ENCODE results near the gene OR4F6.

The OR4F6 gene

DNA sequence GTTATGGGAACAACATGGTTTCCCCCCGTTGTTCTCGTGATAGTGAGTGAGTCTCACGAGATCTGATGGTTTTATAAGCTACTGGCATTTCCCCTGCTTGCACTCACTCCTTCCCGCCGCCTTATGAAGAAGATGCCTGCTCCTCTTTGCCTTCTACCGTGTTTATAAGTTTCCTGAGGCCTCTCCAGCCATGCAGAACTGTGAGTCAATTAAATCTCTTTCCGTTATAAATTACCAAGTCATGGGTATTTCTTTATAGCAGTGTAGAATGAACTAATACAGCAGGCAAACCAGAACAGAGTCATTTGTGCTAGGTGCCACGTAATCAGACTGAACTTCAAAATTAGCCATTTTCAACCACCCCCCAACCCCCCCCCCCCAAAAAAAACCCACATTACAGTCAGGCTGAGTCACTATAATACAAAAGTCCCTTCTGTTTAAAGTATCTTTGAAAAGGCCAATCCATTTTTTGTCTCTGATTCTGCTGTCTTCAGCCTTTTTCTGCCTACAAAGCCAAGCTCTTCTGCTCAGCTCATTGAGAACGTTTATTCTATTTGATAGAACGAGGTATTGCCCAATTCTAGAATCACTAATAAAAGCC is 4.1 kb downstream of the OR4F6 start:
- Histone ChIP-seq H3K9me3 (ENCODE audit: control insufficient read depth, low read length) (no peaks in the 10 kb centered on the region), H3K4me1 (ENCODE audit: control insufficient read depth, insufficient read depth, low read length) (no peaks in the 10 kb centered on the region), H3K36me3 (ENCODE audit: control insufficient read depth, insufficient read depth, low read length) (no peaks in the 10 kb centered on the region), H3K4me3 (ENCODE audit: low read length) (no peak overlapping the region), H3K27me3 (ENCODE audit: control insufficient read depth, insufficient read depth, low read length) (no peaks in the 10 kb centered on the region), H3K9ac (ENCODE audit: low read length) (no peak overlapping the region)

DNA sequence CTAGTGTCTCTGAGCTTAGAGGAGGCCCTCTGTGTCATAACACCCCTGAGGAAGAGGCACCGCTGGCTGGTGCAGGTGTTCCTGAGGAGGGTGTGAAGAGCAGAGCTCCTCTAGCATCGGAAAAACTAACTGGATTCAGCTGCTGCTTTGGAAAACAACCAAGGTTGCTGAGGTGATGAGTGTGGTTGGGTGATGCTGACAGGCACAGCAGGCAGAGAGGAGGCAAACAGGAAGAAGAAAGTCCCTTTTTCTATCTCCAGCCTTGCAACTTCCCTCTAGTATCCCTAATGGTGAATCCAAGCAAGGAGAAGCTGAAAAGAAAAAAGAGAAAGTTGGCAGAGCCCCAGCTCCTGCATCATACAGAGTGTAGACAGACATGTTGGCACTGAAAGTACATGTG is 4.9 kb downstream of the OR4F6 start:
- H3K9me3 ChIP-seq (ENCODE audit: control insufficient read depth, low read length), result no peaks in the 10 kb centered on the region
- no peak overlapping the region for H3K4me3 ChIP-seq (ENCODE audit: low read length)
- no peaks in the 10 kb centered on the region for H3K4me1 ChIP-seq (ENCODE audit: control insufficient read depth, insufficient read depth, low read length)
- H3K36me3 ChIP-seq (ENCODE audit: control insufficient read depth, insufficient read depth, low read length), result no peaks in the 10 kb centered on the region
- H3K27me3 ChIP-seq (ENCODE audit: control insufficient read depth, insufficient read depth, low read length), result no peaks in the 10 kb centered on the region
- no peak overlapping the region for H3K9ac ChIP-seq (ENCODE audit: low read length)

DNA sequence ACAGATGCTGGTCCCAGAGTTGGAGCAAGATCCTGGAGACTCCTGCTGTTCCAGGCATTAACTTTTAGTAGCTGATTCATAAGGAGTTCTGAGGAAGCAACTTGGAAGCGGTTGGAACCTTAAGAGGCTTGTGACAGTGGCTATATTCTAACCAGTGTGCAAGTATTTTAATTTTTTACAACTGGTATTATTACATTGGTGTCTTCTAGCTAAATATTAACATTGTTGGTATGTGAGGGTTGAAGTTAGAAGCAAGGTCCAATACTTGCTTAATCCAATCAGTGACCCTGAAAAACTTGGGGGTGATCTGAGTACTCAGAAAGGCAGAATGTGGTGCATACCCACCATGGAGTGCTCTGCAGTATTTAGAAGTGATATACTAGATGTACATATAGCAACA is 7.1 kb downstream of the OR4F6 start:
- Histone ChIP-seq H3K27me3 (ENCODE audit: control insufficient read depth, insufficient read depth, low read length) (no peaks in the 10 kb centered on the region), H3K36me3 (ENCODE audit: control insufficient read depth, insufficient read depth, low read length) (no peaks in the 10 kb centered on the region), H3K9ac (ENCODE audit: low read length) (no peak overlapping the region), H3K4me1 (ENCODE audit: control insufficient read depth, insufficient read depth, low read length) (no peaks in the 10 kb centered on the region), H3K9me3 (ENCODE audit: control insufficient read depth, low read length) (no peaks in the 10 kb centered on the region), H3K4me3 (ENCODE audit: low read length) (no peak overlapping the region)

DNA sequence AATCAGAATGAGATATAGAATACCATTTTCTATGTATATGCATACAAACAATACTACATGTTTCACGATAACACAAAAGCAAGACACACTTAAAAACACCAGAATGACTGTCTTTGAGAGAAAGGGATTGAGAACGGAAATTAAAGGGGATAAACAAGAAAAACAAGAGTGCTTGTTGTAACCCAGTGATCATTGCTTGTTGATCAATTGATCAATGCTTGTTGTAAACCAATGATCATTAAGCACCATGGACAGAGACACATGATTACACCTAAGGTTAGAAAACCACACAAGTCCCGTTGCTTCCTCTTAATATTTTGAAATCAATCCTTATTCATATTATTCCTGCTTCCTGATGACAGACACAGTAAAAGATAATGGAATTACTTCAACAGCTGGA is 7.6 kb downstream of the OR4F6 start:
- no peaks in the 10 kb centered on the region for H3K4me1 ChIP-seq (ENCODE audit: control insufficient read depth, insufficient read depth, low read length)
- H3K36me3 ChIP-seq (ENCODE audit: control insufficient read depth, insufficient read depth, low read length), result no peaks in the 10 kb centered on the region
- H3K4me3 ChIP-seq (ENCODE audit: low read length), result no peak overlapping the region
- H3K9ac ChIP-seq (ENCODE audit: low read length), result no peak overlapping the region
- H3K27me3 ChIP-seq (ENCODE audit: control insufficient read depth, insufficient read depth, low read length), result no peaks in the 10 kb centered on the region
- no peaks in the 10 kb centered on the region for H3K9me3 ChIP-seq (ENCODE audit: control insufficient read depth, low read length)

DNA sequence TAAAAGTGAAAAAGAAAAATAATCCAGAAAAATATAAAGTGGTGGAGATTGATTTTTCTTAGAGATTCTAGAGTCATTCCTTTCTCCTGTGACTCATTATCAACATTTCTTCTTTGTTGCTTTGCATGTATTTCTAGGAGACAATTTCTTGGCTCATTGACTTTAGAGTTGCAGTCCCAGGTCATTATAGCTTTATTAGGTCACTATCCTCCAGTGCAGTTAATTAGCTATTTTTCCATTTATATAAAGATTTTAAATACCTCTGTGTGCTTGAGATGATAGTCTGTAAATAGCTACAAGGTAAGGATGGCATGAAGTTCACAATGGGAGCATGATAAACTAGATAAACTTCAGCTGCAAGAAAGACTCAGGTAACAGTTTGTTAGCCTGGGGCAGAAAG is 8.6 kb downstream of the OR4F6 start, which contains the start of gene OR4F15:
TSS of gene OR4F15 (plus strand) at position 301 of the 400 bp plus-strand sequence. CDS start 5,985 bp downstream, outside the sequence.
- Histone ChIP-seq H3K9me3 (ENCODE audit: control insufficient read depth, low read length) (no peaks in the 10 kb centered on the region), H3K9ac (ENCODE audit: low read length) (no peak within 1 kb of the TSS), H3K27me3 (ENCODE audit: control insufficient read depth, insufficient read depth, low read length) (no peaks in the 10 kb centered on the region), H3K4me3 (ENCODE audit: low read length) (no peak within 1 kb of the TSS), H3K4me1 (ENCODE audit: control insufficient read depth, insufficient read depth, low read length) (no peaks in the 10 kb centered on the region), H3K36me3 (ENCODE audit: control insufficient read depth, insufficient read depth, low read length) (no peaks in the 10 kb centered on the region)

DNA sequence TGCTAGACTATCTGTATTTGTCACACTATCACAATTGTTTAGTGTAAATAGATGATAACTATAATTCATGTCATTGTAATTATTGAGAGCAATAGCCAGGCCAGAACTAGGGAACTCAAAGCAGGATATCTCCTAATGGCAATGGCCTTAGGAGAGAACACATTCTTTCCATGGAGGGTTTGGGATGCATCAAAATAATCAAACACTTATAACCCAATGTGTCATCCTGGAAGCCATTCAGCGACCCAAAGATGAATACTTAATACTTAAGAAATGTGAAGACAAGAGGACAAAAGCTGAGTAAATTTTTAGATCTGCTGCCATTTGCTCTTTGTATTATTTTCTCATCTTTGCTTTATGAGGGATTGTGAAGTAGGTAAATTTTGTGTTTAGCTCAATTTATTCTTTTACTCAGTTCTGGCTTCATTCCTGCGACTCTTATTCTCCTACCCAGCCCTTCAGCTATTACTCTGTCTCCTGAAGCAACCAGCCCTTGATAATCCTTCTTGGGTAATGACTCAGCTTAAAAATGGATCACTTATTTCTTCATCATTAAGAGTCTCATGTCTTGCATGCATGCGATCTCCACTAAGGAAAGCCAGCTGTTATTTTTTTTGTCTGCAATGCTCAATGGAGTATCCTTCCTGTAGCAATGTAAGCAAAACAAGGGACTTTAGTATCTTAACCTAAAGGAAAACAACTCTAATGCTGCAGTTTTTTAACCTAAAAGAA is 10.7 kb downstream of the OR4F6 start:
- H3K4me1 ChIP-seq (ENCODE audit: control insufficient read depth, insufficient read depth, low read length), result no peaks in the 10 kb centered on the region
- no peaks in the 10 kb centered on the region for H3K36me3 ChIP-seq (ENCODE audit: control insufficient read depth, insufficient read depth, low read length)
- no peaks in the 10 kb centered on the region for H3K9me3 ChIP-seq (ENCODE audit: control insufficient read depth, low read length)
- H3K27me3 ChIP-seq (ENCODE audit: control insufficient read depth, insufficient read depth, low read length), result no peaks in the 10 kb centered on the region
- no peak overlapping the region for H3K4me3 ChIP-seq (ENCODE audit: low read length)
- H3K9ac ChIP-seq (ENCODE audit: low read length), result no peak overlapping the region

DNA sequence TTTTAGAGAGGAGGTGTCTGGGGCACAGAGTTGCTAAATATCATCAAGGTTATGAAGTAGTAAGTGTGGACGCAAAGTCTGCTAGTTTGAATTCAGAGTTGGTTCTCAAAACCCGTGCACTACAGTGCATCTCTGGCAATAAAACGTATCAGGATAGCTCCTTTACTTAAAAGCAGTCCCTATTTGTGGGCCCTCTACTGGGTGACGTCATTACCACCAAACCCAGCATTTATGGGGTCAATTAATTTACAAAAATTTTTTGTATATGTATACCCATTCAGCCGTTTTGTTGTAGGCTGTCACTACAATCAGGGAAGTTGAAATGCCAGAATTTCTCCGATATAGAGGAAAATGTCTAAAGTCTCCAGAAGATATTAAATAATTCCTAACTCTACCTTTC is 17.5 kb downstream of the OR4F6 start:
- Histone ChIP-seq H3K27me3 (ENCODE audit: control insufficient read depth, insufficient read depth, low read length) (no peaks in the 10 kb centered on the region), H3K4me3 (ENCODE audit: low read length) (no peak overlapping the region), H3K36me3 (ENCODE audit: control insufficient read depth, insufficient read depth, low read length) (no peaks in the 10 kb centered on the region), H3K4me1 (ENCODE audit: control insufficient read depth, insufficient read depth, low read length) (no peaks in the 10 kb centered on the region), H3K9me3 (ENCODE audit: control insufficient read depth, low read length) (no peaks in the 10 kb centered on the region), H3K9ac (ENCODE audit: low read length) (no peak overlapping the region)

DNA sequence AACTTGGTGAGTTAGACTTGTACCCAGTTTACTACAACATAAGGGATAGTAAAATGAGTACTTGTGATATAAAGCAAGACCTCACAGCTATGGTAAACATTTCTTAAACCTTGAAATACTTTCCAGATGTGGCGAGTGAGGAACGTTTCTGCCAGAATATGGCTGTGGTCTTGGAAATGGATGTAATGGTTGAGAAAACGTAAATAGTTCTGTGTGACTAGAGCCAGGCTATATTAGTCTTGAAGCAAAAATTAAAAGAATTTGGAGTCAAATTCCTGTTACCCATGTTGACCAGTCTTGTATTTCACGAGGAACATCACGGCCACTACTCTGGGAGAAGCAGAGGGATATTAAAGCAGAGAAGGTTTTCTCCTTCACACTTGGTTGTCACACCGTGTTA is 23.9 kb downstream of the OR4F6 start:
- H3K4me3 ChIP-seq (ENCODE audit: low read length), result no peak overlapping the region
- H3K9ac ChIP-seq (ENCODE audit: low read length), result no peak overlapping the region
- no peaks in the 10 kb centered on the region for H3K36me3 ChIP-seq (ENCODE audit: control insufficient read depth, insufficient read depth, low read length)
- no peaks in the 10 kb centered on the region for H3K9me3 ChIP-seq (ENCODE audit: control insufficient read depth, low read length)
- no peaks in the 10 kb centered on the region for H3K4me1 ChIP-seq (ENCODE audit: control insufficient read depth, insufficient read depth, low read length)
- H3K27me3 ChIP-seq (ENCODE audit: control insufficient read depth, insufficient read depth, low read length), result no peaks in the 10 kb centered on the region

DNA sequence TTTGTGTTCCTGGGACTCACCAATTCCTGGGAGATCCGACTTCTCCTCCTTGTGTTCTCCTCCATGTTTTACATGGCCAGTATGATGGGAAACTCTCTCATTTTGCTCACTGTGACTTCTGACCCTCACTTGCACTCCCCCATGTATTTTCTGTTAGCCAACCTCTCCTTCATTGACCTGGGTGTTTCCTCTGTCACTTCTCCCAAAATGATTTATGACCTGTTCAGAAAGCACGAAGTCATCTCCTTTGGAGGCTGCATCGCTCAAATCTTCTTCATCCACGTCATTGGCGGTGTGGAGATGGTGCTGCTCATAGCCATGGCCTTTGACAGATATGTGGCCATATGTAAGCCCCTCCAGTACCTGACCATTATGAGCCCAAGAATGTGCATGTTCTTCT is 25.5 kb downstream of the OR4F6 start:
- no peak overlapping the region for H3K9ac ChIP-seq (ENCODE audit: low read length)

DNA sequence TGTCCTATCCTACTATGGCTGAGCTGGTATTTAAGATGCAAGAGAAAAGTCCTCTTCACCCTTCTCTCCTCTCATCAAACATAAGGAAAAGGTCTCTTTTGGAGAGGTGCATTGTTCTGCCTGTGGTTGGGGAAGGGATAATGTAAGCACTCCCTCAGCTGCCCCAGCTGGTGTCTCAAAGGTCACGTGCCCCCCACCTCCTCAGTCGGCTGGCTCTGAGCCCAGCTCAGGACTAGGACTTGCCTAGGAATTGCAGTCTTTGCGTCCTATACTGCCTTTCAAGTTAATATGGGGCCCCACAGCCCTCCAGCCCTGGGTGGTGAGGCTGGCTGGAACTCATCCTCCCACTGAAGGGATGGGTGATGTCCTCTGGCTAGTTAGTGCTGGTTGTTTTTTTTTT is 38.3 kb downstream of the OR4F6 start:
- Histone ChIP-seq H3K4me1 (ENCODE audit: control insufficient read depth, insufficient read depth, low read length) (no peaks in the 10 kb centered on the region), H3K9me3 (ENCODE audit: control insufficient read depth, low read length) (no peaks in the 10 kb centered on the region), H3K4me3 (ENCODE audit: low read length) (no peak overlapping the region), H3K27me3 (ENCODE audit: control insufficient read depth, insufficient read depth, low read length) (no peaks in the 10 kb centered on the region), H3K9ac (ENCODE audit: low read length) (no peak overlapping the region), H3K36me3 (ENCODE audit: control insufficient read depth, insufficient read depth, low read length) (no peaks in the 10 kb centered on the region)

More for the DNA sequence above, 25.5 kb downstream of the OR4F6 start:
- no peaks in the 10 kb centered on the region for H3K27me3 ChIP-seq (ENCODE audit: control insufficient read depth, insufficient read depth, low read length)
- H3K36me3 ChIP-seq (ENCODE audit: control insufficient read depth, insufficient read depth, low read length), result no peaks in the 10 kb centered on the region
- no peaks in the 10 kb centered on the region for H3K9me3 ChIP-seq (ENCODE audit: control insufficient read depth, low read length)
- no peaks in the 10 kb centered on the region for H3K4me1 ChIP-seq (ENCODE audit: control insufficient read depth, insufficient read depth, low read length)
- H3K4me3 ChIP-seq (ENCODE audit: low read length), result no peak overlapping the region

DNA sequence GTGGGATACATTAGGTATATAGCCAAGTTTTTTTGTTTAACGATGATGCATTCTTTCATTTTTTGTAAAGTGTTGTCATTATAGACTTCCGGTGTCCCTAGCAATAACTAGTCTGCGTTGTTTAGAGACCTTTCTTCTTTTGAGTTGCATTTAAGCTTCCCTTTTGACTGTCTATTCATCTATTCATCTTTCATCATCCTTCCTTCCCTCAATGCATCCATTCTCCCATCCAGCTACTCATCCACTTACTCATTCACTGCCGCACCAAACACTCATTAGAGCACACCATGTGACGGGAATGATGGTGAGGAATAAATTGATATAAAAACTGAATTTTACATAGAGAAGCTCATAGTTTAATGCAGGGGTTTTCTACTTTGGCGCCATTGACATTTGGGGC is 41.6 kb downstream of the OR4F6 start:
- Histone ChIP-seq H3K4me1 (ENCODE audit: control insufficient read depth, insufficient read depth, low read length) (no peaks in the 10 kb centered on the region), H3K9me3 (ENCODE audit: control insufficient read depth, low read length) (no peaks in the 10 kb centered on the region), H3K4me3 (ENCODE audit: low read length) (no peak overlapping the region), H3K9ac (ENCODE audit: low read length) (no peak overlapping the region), H3K36me3 (ENCODE audit: control insufficient read depth, insufficient read depth, low read length) (no peaks in the 10 kb centered on the region), H3K27me3 (ENCODE audit: control insufficient read depth, insufficient read depth, low read length) (no peaks in the 10 kb centered on the region)

DNA sequence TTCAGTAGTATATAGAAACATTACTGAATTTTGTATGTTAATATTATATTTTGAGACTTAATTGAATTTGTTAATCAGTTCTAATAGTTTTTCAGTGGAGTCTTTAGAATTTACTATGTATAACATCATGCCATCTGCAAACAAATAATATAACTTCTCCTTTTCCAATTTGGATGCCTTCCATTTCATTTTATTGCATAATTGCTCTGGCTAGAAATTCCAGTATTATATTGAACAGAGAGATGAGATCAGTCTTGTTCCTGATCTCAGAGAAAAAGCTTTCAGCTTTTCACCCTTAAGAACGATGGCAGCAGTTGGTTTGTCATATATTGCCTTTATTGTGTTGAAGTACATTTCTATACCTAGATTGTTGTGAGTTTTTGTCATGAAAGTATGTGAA is 49.0 kb downstream of the OR4F6 start:
- no peak overlapping the region for H3K4me3 ChIP-seq (ENCODE audit: low read length)
- no peaks in the 10 kb centered on the region for H3K27me3 ChIP-seq (ENCODE audit: control insufficient read depth, insufficient read depth, low read length)
- no peaks in the 10 kb centered on the region for H3K36me3 ChIP-seq (ENCODE audit: control insufficient read depth, insufficient read depth, low read length)
- H3K4me1 ChIP-seq (ENCODE audit: control insufficient read depth, insufficient read depth, low read length), result no peaks in the 10 kb centered on the region
- H3K9me3 ChIP-seq (ENCODE audit: control insufficient read depth, low read length), result no peaks in the 10 kb centered on the region
- H3K9ac ChIP-seq (ENCODE audit: low read length), result no peak overlapping the region

Data from mucosa of stomach (tissue), 1 donor.